ENCODE data around the gene CRBN. TPM values are rescaled to one million over a fixed set of nuclear protein-coding genes. Genes with fewer than 3 reads are reported as not detected.

CRBN gene
- total RNA-seq, 1 donor from 2014 or later: 52.6 TPM

DNA sequence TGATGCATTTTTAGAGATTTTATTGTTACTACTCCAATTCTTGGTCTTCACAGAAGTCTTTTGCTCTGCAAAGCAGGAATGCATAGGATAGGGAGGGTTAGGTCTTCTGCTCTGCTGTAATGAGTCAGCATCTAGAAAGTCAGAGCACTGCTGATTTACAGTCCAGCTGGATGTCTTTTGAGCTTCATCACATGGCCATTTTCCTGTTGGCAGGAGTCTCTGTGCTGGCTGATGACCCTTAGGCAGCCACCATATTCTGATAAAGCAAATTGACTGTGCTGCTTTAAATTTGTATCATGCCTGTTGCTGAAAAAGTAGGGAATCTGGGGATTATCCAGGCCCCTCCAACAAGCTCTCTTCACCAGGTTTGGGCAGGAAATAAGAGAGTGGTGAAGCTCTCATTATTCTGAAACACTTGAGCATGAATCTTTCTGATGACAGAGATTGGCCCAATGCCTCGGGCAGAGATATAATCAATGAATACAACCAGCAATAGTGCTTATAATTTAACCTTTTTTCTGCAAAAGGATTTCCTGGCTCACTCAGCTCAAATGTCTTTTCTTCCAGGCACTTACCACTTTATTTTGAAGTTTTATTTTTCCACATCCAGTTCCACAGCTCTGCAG lies 9.7 kb upstream of the CRBN start:
- Mint-ChIP-seq H3K27ac (ENCODE audit: unreplicated experiment) (no peak overlapping the region), H3K27me3 (ENCODE audit: unreplicated experiment) (peaks cover 3% of the 10 kb centered on the region), H3K4me3 (ENCODE audit: unreplicated experiment) (no peak overlapping the region), H3K4me1 (ENCODE audit: low read depth, unreplicated experiment) (no peaks in the 10 kb centered on the region), H3K36me3 (ENCODE audit: unreplicated experiment) (peaks cover 6% of the 10 kb centered on the region), H3K9me3 (ENCODE audit: unreplicated experiment) (peaks cover 4% of the 10 kb centered on the region)
- no peak for TF ChIP-seq CTCF (IDR thresholded peaks at IDR 0.05; ENCODE audit: partially characterized antibody, unreplicated experiment)
- DNase-seq: no peak

GRCh38 chr3:3184876-3185275 lies 5.4 kb upstream of the CRBN start:
- no peak overlapping the region for H3K4me3 Mint-ChIP-seq (ENCODE audit: unreplicated experiment)
- peaks cover 7% of the 10 kb centered on the region for H3K27me3 Mint-ChIP-seq (ENCODE audit: unreplicated experiment)
- H3K27ac Mint-ChIP-seq (ENCODE audit: unreplicated experiment): no peak overlapping the region
- peaks cover 6% of the 10 kb centered on the region for H3K36me3 Mint-ChIP-seq (ENCODE audit: unreplicated experiment)
- H3K4me1 Mint-ChIP-seq (ENCODE audit: low read depth, unreplicated experiment): no peaks in the 10 kb centered on the region
- H3K9me3 Mint-ChIP-seq (ENCODE audit: unreplicated experiment): peaks cover 4% of the 10 kb centered on the region
- TF ChIP-seq CTCF (IDR thresholded peaks at IDR 0.05; ENCODE audit: partially characterized antibody, unreplicated experiment): no peak
- no peak for DNase-seq

DNA sequence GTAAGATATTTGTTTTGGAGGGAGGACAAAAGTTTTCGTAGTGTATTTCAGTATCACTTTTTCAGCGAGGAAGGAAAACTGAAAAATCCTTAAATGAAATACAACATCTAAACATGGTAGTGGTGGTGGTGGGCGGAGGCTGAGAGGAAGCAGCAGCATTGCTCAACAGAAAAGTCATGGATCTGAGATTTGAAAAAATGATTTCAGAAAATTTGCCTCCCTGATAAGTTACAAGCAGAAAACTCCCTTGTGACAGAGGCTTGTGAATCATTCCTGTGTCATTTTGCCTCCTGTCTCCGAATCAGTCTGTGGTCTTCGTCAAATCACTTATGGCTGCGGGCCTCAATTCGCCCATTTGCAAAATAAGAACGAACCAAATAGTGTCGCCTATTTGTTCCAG lies 965 bp upstream of the CRBN start:
- H3K4me3 Mint-ChIP-seq (ENCODE audit: unreplicated experiment): no peak overlapping the region
- H3K27me3 Mint-ChIP-seq (ENCODE audit: unreplicated experiment): peaks cover 9% of the 10 kb centered on the region
- no peaks in the 10 kb centered on the region for H3K36me3 Mint-ChIP-seq (ENCODE audit: unreplicated experiment)
- H3K9me3 Mint-ChIP-seq (ENCODE audit: unreplicated experiment): no peaks in the 10 kb centered on the region
- no peak for TF ChIP-seq CTCF (IDR thresholded peaks at IDR 0.05; ENCODE audit: partially characterized antibody, unreplicated experiment)
- DNase-seq: no peak
- H3K27ac Mint-ChIP-seq (ENCODE audit: unreplicated experiment): no peak overlapping the region
- H3K4me1 Mint-ChIP-seq (ENCODE audit: low read depth, unreplicated experiment): peaks cover 8% of the 10 kb centered on the region

DNA sequence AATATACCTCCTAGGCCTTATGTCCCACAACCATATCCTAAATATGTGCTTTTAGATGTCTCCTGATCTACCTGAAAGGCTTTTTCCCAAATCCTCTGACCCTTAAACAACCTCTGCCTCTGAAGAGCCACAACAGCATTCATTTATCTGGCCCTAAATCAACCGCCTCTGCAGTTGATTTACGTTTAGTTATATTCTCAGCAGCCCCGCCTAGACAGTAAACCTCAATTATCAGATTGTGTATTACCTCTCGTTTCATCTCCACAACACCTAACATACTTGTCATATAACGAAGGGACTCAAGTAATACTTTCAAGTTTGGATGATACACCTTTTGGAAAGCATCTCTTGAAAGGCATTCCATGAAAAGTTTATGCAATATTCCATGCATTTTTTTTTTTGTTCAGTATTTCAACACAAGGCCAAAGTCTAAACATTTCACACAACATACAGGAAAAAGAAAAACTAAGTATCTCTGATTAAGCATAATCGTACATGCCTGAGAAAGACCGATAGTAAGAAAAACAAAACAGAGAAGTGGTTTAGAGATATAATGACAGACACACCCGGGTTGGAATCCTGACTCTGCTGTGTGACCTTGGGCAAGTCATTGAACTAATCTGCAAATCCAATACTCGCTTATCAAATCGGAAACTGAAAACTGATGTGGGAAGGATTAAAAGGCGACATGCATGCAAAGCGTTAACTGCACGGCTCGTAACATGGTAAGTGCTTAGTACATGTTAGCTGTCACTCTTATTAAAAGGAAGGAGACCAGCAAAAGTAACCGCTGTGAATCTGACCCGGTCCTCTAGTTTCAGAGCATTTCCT lies 778 bp downstream of the CRBN start:
- TF ChIP-seq CTCF (IDR thresholded peaks at IDR 0.05; ENCODE audit: partially characterized antibody, unreplicated experiment): no peak
- peak overlapping the region; percentile 84 for H3K27ac Mint-ChIP-seq (ENCODE audit: unreplicated experiment)
- no peaks in the 10 kb centered on the region for H3K9me3 Mint-ChIP-seq (ENCODE audit: unreplicated experiment)

More for the DNA sequence above, 778 bp downstream of the CRBN start:
- Mint-ChIP-seq H3K4me3 (ENCODE audit: unreplicated experiment) (peak overlapping the region; percentile 95), H3K36me3 (ENCODE audit: unreplicated experiment) (no peaks in the 10 kb centered on the region), H3K4me1 (ENCODE audit: low read depth, unreplicated experiment) (peaks cover 8% of the 10 kb centered on the region), H3K27me3 (ENCODE audit: unreplicated experiment) (peaks cover 7% of the 10 kb centered on the region)
- DNase-seq: no peak
